HT1080 (cell line): ENCODE data around the gene SPDYE8. TPM values are rescaled to one million over a fixed set of nuclear protein-coding genes. Genes with fewer than 3 reads are reported as not detected.
"Not testable (repeated sequence)": the region's sequence is repeated elsewhere in the genome, so short reads cannot be mapped to it uniquely, and the experiment has no call there.

ENCODE experiments used
- DNase-seq: peaks from one replicate; pipeline ENCODE4 v3.0.0-alpha.2; 2015; ENCODE audit warnings: low read depth
- polyA plus RNA-seq, 2 experiments: library from polyadenylated mRNA; depleted of rRNA; stranded (reverse); fragments of >200 nt; gene quantifications; 2 replicates each; pipeline ENCODE4 v1.2.3, GENCODE V29; 2015
- small RNA-seq: library from RNA; depleted of rRNA; stranded (forward); fragments of <200 nt; gene quantifications from one replicate; pipeline ENCODE3, GENCODE V24; 2014
- total RNA-seq: library from RNA; depleted of rRNA; stranded (reverse); fragments of >200 nt; shearing (Covaris generic); gene quantifications from 2 replicates; pipeline ENCODE4 v1.2.3, GENCODE V29; 2014; rRNA removed

Gene SPDYE8, protein sequence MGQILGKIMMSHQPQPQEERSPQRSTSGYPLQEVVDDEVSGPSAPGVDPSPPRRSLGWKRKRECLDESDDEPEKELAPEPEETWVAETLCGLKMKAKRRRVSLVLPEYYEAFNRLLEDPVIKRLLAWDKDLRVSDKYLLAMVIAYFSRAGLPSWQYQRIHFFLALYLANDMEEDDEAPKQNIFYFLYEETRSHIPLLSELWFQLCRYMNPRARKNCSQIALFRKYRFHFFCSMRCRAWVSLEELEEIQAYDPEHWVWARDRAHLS
- total RNA-seq, result not detected in 2 replicates
- not detected in 2 replicates for polyA plus RNA-seq (2015; cell fraction: cytosol; rRNA removed)
- not detected in 2 replicates for polyA plus RNA-seq (2015; cell fraction: nucleus; rRNA removed)

DNA sequence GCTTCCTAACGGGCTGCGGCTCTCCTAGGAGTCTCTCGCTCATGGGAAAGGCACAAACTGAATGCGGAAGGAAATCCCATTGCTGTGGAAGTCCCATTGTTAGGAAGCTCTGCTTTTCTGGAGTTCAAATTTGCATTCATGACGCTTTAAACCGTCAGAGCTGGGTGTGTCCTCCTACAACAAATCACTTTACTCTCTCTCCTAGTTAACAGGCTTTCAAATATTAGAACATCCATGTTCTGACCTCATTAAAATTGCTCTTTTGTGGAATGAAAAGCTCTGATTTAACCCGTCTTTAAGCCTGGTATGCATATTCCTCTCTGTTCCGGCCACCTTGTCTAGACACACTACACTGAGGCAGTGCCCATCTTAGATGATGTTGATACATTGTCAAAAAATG, at the start of gene SPDYE8:
SPDYE8 (minus strand) TSS at position 101 of the 400 bp plus-strand sequence. CDS start 1,800 bp downstream, outside the sequence.
- not testable (repeated sequence) for DNase-seq

DNA sequence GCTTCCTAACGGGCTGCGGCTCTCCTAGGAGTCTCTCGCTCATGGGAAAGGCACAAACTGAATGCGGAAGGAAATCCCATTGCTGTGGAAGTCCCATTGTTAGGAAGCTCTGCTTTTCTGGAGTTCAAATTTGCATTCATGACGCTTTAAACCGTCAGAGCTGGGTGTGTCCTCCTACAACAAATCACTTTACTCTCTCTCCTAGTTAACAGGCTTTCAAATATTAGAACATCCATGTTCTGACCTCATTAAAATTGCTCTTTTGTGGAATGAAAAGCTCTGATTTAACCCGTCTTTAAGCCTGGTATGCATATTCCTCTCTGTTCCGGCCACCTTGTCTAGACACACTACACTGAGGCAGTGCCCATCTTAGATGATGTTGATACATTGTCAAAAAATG, 28.2 kb upstream of the SPDYE8 start, which contains the start of gene SPDYE11:
SPDYE11 (minus strand) TSS at position 101 of the 400 bp plus-strand sequence. CDS start 1,800 bp downstream, outside the sequence.
- not testable (repeated sequence) for DNase-seq

DNA sequence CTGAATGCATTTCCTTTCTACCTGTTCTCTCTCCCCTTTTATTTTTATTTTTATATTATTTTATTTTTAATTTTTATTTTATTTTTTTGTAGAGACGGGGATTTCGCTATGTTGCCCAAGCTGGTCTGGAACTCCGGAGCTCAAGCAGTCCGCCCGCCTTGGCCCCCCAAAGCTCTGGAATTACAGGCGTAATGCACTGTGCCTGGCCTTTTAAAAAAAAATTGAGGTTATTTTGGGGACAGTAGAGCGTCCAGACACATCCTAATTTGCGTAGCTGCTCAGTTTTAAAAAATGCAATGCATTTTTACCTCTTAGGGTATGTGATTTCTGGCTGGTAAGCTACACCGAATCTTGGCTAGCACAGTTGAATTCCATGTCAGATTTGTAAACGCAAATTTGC, 23.1 kb downstream of the SPDYE8 start:
- peak; percentile 0 for DNase-seq

DNA sequence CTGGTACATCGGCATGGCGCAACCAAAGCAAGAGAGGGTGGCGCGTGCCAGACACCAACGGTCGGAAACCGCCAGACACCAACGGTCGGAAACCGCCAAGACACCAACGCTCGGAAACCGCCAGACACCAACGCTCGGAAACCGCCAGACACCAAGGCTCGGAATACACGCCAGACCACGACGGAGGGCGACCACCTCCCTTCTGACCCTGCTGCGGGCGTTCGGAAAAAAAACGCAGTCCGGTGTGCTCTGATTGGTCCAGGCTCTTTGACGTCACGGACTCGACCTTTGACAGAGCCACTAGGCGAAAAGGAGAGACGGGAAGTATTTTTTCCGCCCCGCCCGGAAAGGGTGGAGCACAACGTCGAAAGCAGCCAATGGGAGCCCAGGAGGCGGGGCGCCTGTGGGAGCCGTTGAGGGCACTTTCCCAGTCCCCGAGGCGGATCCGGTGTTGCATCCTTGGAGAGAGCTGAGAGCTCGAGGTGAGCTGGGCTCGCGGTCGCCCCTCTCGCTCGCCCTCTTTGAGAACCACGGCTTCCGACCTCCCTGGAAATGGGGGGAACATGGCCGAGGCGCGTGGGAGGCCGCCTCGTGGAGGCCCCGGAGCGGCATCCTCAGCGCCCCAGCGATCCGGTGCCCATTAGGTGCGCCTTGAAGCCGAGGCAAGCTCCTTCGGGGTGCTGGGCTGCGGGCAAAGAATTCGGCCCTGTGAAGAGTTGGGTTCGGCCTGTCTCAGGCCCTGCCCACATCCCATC, 23.7 kb downstream of the SPDYE8 start:
- peak; percentile 85 for DNase-seq

DNA sequence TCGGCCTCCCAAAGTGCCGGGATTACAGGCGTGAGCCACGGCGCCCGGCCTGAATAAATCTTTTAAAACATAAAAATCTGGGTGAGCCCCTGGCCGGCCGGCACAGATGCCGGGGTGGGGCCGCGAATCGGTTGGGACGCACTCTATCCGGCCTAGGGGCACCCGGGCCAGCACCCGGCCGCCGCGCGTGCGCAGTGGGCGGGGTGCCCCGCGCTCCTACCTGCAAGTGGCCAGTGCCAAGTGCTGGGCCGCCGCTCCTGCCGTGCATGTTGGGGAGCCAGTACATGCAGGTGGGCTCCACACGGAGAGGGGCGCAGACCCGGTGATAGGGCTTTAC, 24.2 kb downstream of the SPDYE8 start:
- not testable (repeated sequence) for DNase-seq

DNA sequence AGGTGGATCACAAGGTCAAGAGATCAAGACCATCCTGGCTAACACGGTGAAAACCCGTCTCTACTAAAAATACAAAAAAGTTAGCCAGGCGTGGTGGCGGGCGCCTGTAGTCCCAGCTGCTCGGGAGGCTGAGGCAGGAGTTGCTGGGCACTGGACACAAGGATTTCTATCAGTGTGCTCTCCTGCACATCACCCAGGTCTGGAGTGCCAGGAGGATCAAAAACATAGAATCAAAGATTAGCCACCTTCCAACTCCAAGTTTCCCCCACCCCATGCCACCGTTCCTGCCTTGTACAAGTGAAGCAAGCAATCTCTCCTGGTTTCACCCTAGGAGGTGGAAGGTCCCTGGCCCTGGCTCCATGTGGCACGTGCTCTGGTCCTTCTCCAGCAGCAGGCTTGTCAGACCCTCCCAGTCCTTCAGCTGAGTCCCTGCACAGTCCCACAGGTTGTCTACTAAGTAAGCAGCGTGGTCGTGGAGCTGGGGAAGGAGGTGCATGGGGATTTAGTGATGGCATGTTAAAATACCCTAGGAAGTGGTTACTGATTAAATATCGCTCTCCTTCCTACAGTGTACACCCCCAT, 31.6 kb downstream of the SPDYE8 start:
- not testable (repeated sequence) for DNase-seq

DNA sequence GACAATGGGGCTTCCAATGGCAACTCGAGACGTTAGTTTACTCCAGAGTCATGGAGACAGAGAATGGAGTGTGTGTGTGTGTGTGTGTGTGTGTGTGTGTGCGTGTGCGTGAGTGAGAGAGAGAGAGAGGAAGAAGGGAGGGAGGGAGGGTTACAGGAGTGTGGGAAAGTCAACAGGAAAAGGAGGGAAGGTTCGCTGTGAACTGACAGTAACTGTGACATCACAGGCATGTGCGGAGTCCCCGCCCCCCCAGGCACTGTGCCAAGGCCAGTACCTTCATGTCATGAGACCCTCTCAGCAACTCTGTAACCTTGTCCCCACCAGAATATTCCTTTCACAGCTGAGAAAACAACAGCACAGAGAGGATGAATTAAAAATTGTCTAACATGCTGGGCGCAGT, 32.1 kb downstream of the SPDYE8 start:
- not testable (repeated sequence) for DNase-seq

DNA sequence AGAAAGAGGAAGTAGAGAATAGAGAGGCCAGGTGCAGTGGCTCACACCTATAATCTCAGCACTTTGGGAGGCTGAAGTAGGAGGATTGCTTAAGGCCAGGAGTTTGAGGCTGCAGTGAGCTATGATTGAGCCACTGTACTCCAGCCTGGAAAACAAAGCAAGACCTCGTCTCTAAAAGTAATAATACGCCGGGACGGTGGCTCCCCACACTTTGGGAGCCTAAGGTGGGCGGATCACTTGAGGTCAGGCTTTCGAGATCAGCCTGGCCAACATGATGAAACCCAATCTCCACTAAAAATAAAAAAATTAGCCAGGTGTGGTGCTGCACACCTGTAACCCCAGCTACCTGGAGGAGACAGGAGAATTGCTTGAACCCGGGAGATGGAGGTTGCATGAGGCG, 34.1 kb downstream of the SPDYE8 start:
- not testable (repeated sequence) for DNase-seq

DNA sequence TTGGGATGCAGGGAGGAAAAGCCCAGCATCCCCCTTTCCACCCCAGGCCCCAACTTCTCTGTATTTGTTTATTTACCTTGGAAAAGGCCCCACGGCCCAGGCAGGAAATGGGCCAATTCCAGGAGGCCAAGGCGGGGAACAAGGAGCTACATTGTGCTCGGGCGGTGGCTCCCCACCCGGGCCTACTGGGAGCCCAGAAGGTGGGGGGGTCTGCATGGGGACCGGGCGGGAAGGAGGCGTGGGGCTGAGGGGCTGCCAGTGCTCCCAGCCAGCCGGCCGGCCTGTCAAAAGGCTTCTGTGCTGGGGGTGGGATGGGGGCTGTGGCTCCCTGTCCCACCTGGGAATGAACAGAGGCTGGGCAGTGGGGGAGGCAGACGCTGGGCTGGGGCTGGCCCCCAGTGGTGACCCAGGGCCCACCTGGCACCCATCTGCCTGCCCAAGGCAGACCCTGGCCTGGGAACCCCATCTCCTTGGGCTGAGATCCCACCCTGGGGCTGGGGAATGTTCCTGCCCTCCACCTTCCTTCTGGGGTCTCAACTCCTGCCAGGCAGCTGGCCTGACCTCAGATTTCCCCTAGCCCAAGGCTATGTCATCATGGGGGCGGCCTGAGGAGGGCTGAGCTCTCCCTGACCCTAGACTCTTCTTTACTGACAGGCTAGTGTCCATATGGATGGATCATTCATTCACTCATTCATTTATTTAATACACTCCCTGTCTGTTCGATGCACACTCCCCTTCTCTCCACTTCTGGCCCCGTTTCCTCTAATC, 39.2 kb downstream of the SPDYE8 start:
- DNase-seq, result not testable (repeated sequence)

DNA sequence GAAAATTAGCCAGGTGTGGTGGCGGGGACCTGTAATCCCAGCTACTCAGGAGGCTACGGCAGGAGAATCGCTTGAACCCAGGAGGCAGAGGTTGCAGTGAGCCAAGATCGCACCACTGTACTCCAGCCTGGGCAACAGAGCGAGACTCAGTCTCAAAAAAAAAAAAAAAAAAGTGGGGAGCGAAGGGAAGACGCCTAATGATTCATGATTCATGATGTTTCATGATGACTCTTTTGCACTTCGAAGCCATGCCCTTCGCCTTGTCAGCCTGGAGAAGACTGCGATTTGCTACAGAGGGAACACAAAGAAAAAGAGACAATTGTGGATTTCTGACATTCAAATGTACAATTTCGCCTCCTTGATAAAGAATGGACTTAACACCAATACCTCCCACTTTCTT, 47.5 kb downstream of the SPDYE8 start:
- DNase-seq, result not testable (repeated sequence)

DNA sequence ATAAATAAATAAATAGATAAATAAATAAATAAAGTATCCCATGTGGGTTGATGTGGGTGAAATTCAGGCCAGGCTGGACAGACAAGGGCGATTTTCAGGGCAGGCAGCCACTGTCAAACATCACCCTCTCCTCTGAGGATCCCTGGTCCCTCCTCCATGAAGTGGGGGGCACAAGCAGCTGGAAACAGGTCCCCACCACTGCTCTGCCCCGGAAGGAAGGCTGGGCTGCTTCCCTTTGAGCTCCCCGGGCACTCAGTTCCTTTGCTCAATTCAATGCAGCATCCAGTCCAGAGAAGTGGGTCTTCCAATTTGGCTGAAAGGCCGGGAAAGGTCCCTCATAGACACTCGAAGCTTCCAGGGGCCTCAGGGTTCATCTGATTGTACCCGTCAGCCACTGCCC, 49.2 kb downstream of the SPDYE8 start:
- DNase-seq, result not testable (repeated sequence)

DNA sequence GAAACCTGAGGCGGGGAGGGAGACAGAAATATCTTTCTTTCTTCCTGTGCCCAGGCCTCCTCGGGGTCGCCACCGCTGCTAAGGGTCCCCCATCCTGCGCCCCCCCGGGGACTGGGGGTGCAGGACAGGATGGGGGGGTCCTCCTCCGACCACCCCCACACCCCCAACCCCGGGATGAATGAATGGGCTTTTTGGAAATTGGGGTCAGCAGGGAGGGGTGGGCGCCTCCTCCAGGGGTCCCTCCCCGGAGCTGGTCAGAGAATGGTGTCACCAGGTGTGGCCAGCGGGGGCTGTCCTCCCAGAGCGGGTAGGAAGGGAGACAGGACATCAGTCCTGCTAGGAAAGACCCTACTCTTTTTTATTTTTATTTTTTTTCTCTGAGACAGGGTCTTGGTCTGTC, 53.1 kb downstream of the SPDYE8 start:
- not testable (repeated sequence) for DNase-seq

DNA sequence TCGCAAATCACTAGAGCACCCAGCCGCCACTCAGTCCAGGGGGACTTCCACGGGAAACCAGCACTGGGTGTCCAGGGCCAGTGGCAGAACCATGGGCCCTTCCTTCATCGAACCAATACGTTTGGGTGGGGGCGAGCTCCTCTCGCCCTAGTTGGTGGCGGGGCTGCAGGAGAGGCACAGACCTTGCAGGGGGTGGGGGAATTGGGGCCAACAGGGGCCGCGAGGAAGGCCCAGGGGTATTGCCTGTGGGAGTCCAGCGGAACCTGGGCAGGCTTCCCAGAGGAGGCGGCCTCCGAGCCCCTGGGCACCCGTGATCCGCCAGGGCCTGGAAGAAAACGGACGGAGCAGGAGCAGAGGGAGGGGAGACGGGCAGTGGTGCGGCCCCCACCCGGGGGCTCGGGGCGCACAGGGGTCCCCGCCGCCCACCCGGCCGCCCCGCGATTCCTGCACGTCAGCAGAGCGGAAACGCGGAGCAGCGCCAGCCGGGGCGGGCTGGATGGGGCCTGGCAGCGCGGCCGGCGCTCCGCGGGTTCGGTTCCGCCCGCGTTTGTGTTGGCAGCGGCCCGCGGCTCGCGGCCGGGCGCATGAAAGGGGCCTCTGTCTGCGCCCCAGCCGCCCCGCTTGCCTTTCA, 53.8 kb downstream of the SPDYE8 start:
- DNase-seq, result not testable (repeated sequence)

DNA sequence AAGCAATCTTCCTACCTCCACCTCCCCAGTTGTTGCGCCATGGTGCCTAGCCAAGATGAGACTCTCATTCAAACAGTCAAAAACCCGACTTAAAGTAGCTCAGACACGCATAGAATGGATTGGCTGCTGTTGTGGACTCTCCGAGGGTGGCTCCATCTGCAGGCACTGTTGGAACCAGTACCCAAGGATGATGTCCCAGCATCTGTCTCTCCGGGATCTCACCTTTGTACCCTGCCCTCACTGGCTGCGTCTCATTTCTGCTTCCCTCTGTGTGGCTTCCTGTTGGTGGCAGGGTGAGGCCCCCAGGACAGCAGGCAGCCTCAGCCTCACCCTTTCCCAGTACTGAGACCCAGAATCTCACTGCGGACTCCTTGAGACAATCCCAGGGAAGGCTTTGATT, 54.8 kb downstream of the SPDYE8 start:
- not testable (repeated sequence) for DNase-seq

DNA sequence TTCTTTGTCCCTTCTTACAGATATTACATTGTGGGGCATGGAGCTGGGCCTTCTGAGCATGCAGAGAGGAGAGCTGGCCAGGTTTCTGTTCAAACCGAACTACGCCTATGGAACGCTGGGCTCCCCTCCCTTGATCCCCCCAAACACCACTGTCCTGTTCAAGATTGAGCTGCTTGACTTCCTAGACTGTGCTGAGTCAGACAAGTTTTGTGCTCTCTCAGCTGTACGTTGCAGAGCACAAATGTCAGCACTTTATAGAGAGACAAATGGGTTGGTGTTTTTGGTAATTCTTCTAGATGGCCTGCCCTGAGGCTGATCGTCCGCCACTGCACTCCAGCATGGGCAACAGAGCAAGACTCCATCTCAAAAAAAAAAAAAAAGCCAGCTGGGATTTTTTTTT, 58.1 kb downstream of the SPDYE8 start:
- not testable (repeated sequence) for DNase-seq

Small RNAs within 50 kb of the gene (small RNA-seq; reads per million reads assigned to genes)
- gene RF00019, result not detected

Other genes starting within 250 kb of the SPDYE8 start
- 1.7 TPM in 2 replicates for gene TYW1B, start 201.6 kb downstream of the SPDYE8 start, total RNA-seq
- gene POM121, start 104.7 kb downstream of the SPDYE8 start, total RNA-seq, result 7.6 and 11.2 TPM in 2 replicates
- gene TRIM74, start 60.3 kb downstream of the SPDYE8 start, total RNA-seq, result not detected in 2 replicates
- not detected in 2 replicates for gene SPDYE11, start 28.1 kb upstream of the SPDYE8 start, total RNA-seq
- gene SPDYE9, start 56.3 kb upstream of the SPDYE8 start, total RNA-seq, result not detected in 2 replicates